ENCODE measurements around the gene RRAS.

Gene RRAS

DNA sequence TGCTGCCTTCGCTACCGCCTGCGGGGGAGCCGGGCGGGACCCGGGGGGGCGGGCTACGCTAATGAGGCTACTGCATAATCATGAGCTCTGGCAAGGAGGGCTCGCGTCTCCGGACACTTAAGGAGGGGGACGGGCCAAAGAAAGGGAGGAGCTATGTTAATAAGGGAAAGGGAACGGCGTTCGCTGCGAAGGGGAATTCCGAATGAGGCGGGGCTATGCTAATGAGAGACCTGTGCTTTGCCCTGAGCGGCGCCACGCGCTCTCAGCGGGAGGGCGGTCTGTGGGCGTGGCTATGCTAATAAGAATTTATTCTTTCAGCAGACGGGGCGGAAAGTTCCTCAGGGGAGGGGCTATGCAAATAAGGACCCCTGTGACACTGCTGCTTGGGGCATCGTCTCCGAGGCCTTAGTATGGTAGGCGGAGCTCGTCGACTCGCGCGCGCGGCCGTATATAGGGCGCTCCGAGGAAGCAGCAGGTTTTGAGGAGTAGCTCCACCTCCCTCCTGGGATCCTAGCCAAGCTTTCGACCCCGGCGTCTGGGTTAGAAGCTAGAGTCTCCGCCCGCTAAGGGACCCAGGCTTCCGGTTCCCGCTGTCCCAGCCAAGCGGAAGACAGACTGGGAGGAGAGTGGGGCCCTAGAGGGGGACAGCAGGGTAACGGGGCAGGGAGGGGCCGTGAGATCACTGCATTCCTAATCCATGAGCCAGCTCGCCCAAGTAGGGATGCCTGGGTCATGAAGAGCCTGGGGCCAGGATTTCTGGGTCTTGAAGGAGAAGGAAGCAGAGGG, at the start of gene RRAS:
Gene RRAS, minus strand, starts transcription at position 31 of the 786 bp plus-strand sequence. CDS start 45 bp downstream, outside the sequence.
- H3K36me3 Mint-ChIP-seq, result peaks cover 13 to 24% of the 10 kb centered on the region in 2 donors
- peak within 1 kb of the TSS; percentile 99 for H3K27ac Mint-ChIP-seq
- H3K27me3 Mint-ChIP-seq, result no peaks in the 10 kb centered on the region
- no peaks in the 10 kb centered on the region for H3K9me3 Mint-ChIP-seq
- H3K4me1 Mint-ChIP-seq, result peaks cover 43 to 54% of the 10 kb centered on the region in 2 donors
- peak; percentile 72 to 73 for ATAC-seq (replicated peaks)
- peak within 1 kb of the TSS; percentile 95 to 98 for H3K4me3 Mint-ChIP-seq
- peak; percentile 99 for DNase-seq

- DNase-seq, result no peak
- H3K4me1 Mint-ChIP-seq, result peaks cover 33 to 49% of the 10 kb centered on the region in 2 donors
- peak; percentile 48 to 61 for ATAC-seq (replicated peaks)
- H3K27ac Mint-ChIP-seq, result peak within 1 kb of the TSS; percentile 51
- peak within 1 kb of the TSS; percentile 73 to 76 for H3K4me3 Mint-ChIP-seq
- H3K9me3 Mint-ChIP-seq, result no peaks in the 10 kb centered on the region
- H3K27me3 Mint-ChIP-seq, result peaks cover 29 to 43% of the 10 kb centered on the region in 2 donors
- peaks cover 39 to 55% of the 10 kb centered on the region in 2 donors for H3K36me3 Mint-ChIP-seq
These were observed 49.5 kb upstream of the RRAS start, which contains the start of gene ADM5 for GRCh38 chr19:49689133-49690078. Gene ADM5 (plus strand): TSS chr19:49689594. CDS start chr19:49689838, 244 bp downstream.

- peak overlapping the region; percentile 10 for H3K27ac Mint-ChIP-seq
- ATAC-seq (replicated peaks) (no peak), DNase-seq (no peak)
- peaks cover 38 to 56% of the 10 kb centered on the region in 2 donors for H3K4me1 Mint-ChIP-seq
- peak overlapping the region; percentile 17 to 23 for H3K4me3 Mint-ChIP-seq
- H3K36me3 Mint-ChIP-seq, result peaks cover 47 to 63% of the 10 kb centered on the region in 2 donors
- no peaks in the 10 kb centered on the region for H3K9me3 Mint-ChIP-seq
- peaks cover 26 to 38% of the 10 kb centered on the region in 2 donors for H3K27me3 Mint-ChIP-seq
These were observed 48.7 kb upstream of the RRAS start for GRCh38 chr19:49688531-49689132.

DNA sequence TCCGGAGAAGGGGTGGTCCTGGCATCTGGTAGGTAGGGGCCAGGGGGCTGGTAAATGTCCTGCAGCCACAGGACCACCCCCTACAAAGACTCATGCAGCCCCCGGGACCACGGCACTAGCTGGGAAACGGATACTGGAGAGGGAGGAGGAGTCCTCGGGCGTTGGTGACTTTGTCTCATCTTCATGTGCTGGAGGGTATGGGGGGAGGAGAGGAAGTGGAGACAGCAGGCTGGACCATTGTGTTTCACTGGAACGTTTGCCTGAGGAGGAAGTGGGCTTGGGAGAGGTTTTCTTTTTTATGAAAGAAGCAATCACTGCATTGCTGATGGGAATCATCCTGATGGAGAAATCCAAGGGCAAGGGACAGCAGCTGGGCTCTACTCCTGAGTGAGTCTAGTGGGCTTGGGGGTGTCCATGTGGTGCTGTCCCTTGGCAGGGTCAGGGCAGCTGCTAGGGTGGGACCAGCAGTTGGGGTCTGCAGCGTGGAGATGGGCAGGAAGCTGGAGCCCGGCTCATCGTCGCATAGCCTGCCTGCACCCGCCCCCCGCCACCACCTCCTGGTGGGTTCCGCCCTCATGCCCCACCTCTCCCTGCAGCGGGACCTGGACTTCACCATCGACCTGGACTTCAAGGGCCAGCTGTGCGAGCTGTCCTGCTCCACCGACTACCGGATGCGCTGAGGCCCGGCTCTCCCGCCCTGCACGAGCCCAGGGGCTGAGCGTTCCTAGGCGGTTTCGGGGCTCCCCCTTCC, 47.8 kb upstream of the RRAS start:
- Mint-ChIP-seq H3K4me1 (peaks cover 38 to 58% of the 10 kb centered on the region in 2 donors), H3K27me3 (peaks cover 20 to 29% of the 10 kb centered on the region in 2 donors), H3K36me3 (peaks cover 48 to 64% of the 10 kb centered on the region in 2 donors), H3K4me3 (no peak overlapping the region), H3K9me3 (no peaks in the 10 kb centered on the region), H3K27ac (peak overlapping the region; percentile 20)
- ATAC-seq (replicated peaks), result no peak
- DNase-seq, result no peak

DNA sequence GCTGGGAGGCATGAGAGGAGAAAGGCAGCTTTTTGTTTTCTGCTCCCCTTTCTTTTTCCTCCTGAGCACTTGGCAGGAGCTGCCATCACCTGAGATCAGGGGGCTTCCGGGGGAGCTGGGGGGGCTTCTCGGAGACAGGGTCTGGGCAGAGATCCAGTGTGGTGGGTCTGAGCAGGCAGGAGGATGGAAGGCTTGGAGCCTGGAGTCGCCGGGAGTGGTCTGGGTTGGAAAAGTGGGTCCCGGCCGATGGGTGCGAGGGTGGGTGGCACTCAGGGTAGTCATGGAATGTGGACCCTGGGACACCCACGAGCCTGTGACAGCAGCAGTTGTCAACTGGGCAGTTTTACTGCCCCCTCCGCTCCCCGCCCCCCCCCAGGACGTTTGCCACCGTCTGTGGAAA, 47.2 kb upstream of the RRAS start:
- Mint-ChIP-seq H3K4me3 (no peak overlapping the region), H3K27ac (peak overlapping the region; percentile 79), H3K4me1 (peaks cover 38 to 58% of the 10 kb centered on the region in 2 donors), H3K27me3 (peaks cover 20 to 23% of the 10 kb centered on the region in 2 donors), H3K9me3 (no peaks in the 10 kb centered on the region), H3K36me3 (peaks cover 51 to 67% of the 10 kb centered on the region in 2 donors)
- ATAC-seq (replicated peaks) (no peak), DNase-seq (no peak)

- ATAC-seq (replicated peaks) (no peak), DNase-seq (no peak)
- Mint-ChIP-seq H3K27me3 (peaks cover 18 to 21% of the 10 kb centered on the region in 2 donors), H3K36me3 (peaks cover 56 to 71% of the 10 kb centered on the region in 2 donors), H3K9me3 (no peaks in the 10 kb centered on the region), H3K4me3 (no peak overlapping the region), H3K4me1 (peaks cover 38 to 58% of the 10 kb centered on the region in 2 donors), H3K27ac (peak overlapping the region; percentile 79)
These were observed 46.7 kb upstream of the RRAS start for GRCh38 chr19:49686503-49687088.

GRCh38 chr19:49685845-49686332, 45.9 kb upstream of the RRAS start:
- Mint-ChIP-seq H3K36me3 (peaks cover 57 to 73% of the 10 kb centered on the region in 2 donors), H3K4me3 (no peak overlapping the region), H3K4me1 (peaks cover 38 to 57% of the 10 kb centered on the region in 2 donors), H3K9me3 (no peaks in the 10 kb centered on the region), H3K27ac (peak overlapping the region; percentile 65), H3K27me3 (peaks cover 12 to 14% of the 10 kb centered on the region in 2 donors)
- DNase-seq (no peak), ATAC-seq (replicated peaks) (no peak)

- Mint-ChIP-seq H3K9me3 (no peaks in the 10 kb centered on the region), H3K27me3 (peaks cover 4 to 6% of the 10 kb centered on the region in 2 donors), H3K4me3 (no peak overlapping the region), H3K36me3 (peaks cover 55 to 70% of the 10 kb centered on the region in 2 donors), H3K27ac (peak overlapping the region; percentile 65), H3K4me1 (peaks cover 38 to 57% of the 10 kb centered on the region in 2 donors)
- ATAC-seq (replicated peaks), result no peak
- DNase-seq, result no peak
These were observed 45.1 kb upstream of the RRAS start for GRCh38 chr19:49684983-49685553.

- Mint-ChIP-seq H3K27me3 (no peaks in the 10 kb centered on the region), H3K4me3 (no peak overlapping the region), H3K36me3 (peaks cover 51 to 70% of the 10 kb centered on the region in 2 donors), H3K4me1 (peaks cover 39 to 57% of the 10 kb centered on the region in 2 donors), H3K27ac (peak overlapping the region; percentile 56), H3K9me3 (no peaks in the 10 kb centered on the region)
- no peak for DNase-seq
- ATAC-seq (replicated peaks), result peak in 1 of 2 donors; percentile 25
These were observed 44.5 kb upstream of the RRAS start for GRCh38 chr19:49684251-49684982.

DNA sequence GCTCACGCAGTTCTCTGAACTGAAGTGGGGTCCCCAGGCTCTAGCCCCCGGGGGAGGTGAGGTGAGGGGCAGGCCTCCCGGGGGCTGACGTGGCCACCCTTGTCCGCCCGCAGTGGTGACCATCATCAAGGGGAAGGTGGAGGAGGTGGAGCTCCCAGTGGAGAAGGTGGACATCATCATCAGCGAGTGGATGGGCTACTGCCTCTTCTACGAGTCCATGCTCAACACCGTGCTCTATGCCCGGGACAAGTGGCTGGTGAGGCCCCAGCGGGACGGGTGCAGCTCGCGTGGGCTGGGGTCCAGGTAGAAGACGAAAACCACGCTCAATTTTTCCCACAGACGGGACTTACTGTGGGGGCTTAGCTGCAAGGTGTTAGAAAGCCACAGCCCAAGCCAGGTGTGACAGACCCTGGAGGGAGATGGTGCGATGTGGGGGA, 43.9 kb upstream of the RRAS start:
- Mint-ChIP-seq H3K27ac (peak overlapping the region; percentile 62), H3K4me1 (peaks cover 39 to 57% of the 10 kb centered on the region in 2 donors), H3K4me3 (no peak overlapping the region), H3K36me3 (peaks cover 47 to 64% of the 10 kb centered on the region in 2 donors), H3K9me3 (no peaks in the 10 kb centered on the region), H3K27me3 (no peaks in the 10 kb centered on the region)
- DNase-seq (no peak), ATAC-seq (replicated peaks) (no peak)

- Mint-ChIP-seq H3K27ac (no peak overlapping the region), H3K9me3 (no peaks in the 10 kb centered on the region), H3K27me3 (no peaks in the 10 kb centered on the region), H3K4me3 (no peak overlapping the region), H3K4me1 (peaks cover 35 to 58% of the 10 kb centered on the region in 2 donors), H3K36me3 (peaks cover 38 to 55% of the 10 kb centered on the region in 2 donors)
- ATAC-seq (replicated peaks) (no peak), DNase-seq (no peak)
These were observed 42.3 kb upstream of the RRAS start for GRCh38 chr19:49682274-49682673.

GRCh38 chr19:49681830-49682229, 41.9 kb upstream of the RRAS start:
- Mint-ChIP-seq H3K4me3 (no peak overlapping the region), H3K4me1 (peaks cover 33 to 54% of the 10 kb centered on the region in 2 donors), H3K9me3 (no peaks in the 10 kb centered on the region), H3K27ac (no peak overlapping the region), H3K36me3 (peaks cover 38 to 54% of the 10 kb centered on the region in 2 donors), H3K27me3 (no peaks in the 10 kb centered on the region)
- DNase-seq (no peak), ATAC-seq (replicated peaks) (no peak)
